MM.1S (cell line): ENCODE results near the gene DOC2A.

Experiments
- DNase-seq: peaks from one replicate; pipeline ENCODE4 v3.0.0-alpha.2; 2015
- H2AFZ ChIP-seq: fragments of 300-600 bp; sonication (generic); 2 replicates; pipeline ENCODE4 v1.6.0; 2016; ENCODE audit warnings: antibody characterized with exemption, low read length
- H3F3A ChIP-seq: fragments of 300-600 bp; sonication (generic); 2 replicates; pipeline ENCODE4 v1.6.1; 2016; ENCODE audit warnings: mild to moderate bottlenecking, antibody characterized with exemption, low read length, moderate library complexity, mixed read lengths; ENCODE audit not compliant: insufficient read depth
- H3K27ac ChIP-seq: fragments of 300-600 bp; sonication (generic); 2 replicates; pipeline ENCODE4 v1.5.1; 2016; ENCODE audit warnings: mild to moderate bottlenecking, low read length
- H3K27me3 ChIP-seq: fragments of 300-600 bp; sonication (generic); replicated peaks from 2 replicates; pipeline ENCODE4 v1.6.0; 2016; ENCODE audit warnings: low read length; ENCODE audit not compliant: insufficient read depth
- H3K36me3 ChIP-seq: fragments of 300-600 bp; sonication (generic); replicated peaks from 2 replicates; pipeline ENCODE4 v1.6.1; 2016; ENCODE audit warnings: mild to moderate bottlenecking, low read length, mixed read lengths; ENCODE audit not compliant: insufficient read depth
- H3K4me1 ChIP-seq: fragments of 300-600 bp; sonication (generic); 2 replicates; pipeline ENCODE4 v1.6.1; 2016; ENCODE audit warnings: low read length, mixed read lengths
- H3K4me2 ChIP-seq: fragments of 300-600 bp; sonication (generic); 2 replicates; pipeline ENCODE4 v1.6.0; 2016; ENCODE audit warnings: low read depth, low read length
- H3K4me3 ChIP-seq: fragments of 300-600 bp; sonication (generic); 2 replicates; pipeline ENCODE4 v1.5.1; 2016; ENCODE audit warnings: low read length, mixed read lengths
- H3K79me2 ChIP-seq: fragments of 300-600 bp; sonication (generic); 2 replicates; pipeline ENCODE4 v1.6.1; 2016; ENCODE audit warnings: mixed run types, low read length, mixed read lengths
- H3K9ac ChIP-seq: fragments of 300-600 bp; sonication (generic); 2 replicates; pipeline ENCODE4 v1.6.1; 2016; ENCODE audit warnings: low read length, mixed read lengths
- H3K9me2 ChIP-seq: fragments of 300-600 bp; sonication (generic); replicated peaks from 2 replicates; pipeline ENCODE4 v1.6.1; 2016; ENCODE audit warnings: mild to moderate bottlenecking, low read length, mixed read lengths; ENCODE audit not compliant: insufficient read depth
- H3K9me3 ChIP-seq: fragments of 300-600 bp; sonication (generic); replicated peaks from 2 replicates; pipeline ENCODE4 v1.6.1; 2016; ENCODE audit warnings: mild to moderate bottlenecking, low read length, mixed read lengths; ENCODE audit not compliant: insufficient read depth
- H4K20me1 ChIP-seq: fragments of 300-600 bp; sonication (generic); 2 replicates; pipeline ENCODE4 v1.6.1; 2016; ENCODE audit warnings: mild to moderate bottlenecking, low read length, moderate library complexity, mixed read lengths; ENCODE audit not compliant: insufficient read depth
- CTCF ChIP-seq: fragments of 300-600 bp; sonication (generic); IDR thresholded peaks from 2 replicates; pipeline ENCODE4 v1.5.1; 2016; ENCODE audit warnings: antibody characterized with exemption, low read length, mixed read lengths
- EZH2 ChIP-seq: fragments of 300-600 bp; sonication (generic); optimal IDR thresholded peaks from 2 replicates; pipeline ENCODE3; 2017; ENCODE audit warnings: low read depth, mild to moderate bottlenecking, antibody characterized with exemption, low read length, mixed read lengths
- EZH2phosphoT487 ChIP-seq: fragments of 300-600 bp; sonication (generic); IDR thresholded peaks from 2 replicates; pipeline ENCODE4 v1.6.1; 2018; ENCODE audit warnings: antibody characterized with exemption, low read length

The DOC2A gene

GRCh38 chr16:30007378-30007895 lies 3.4 kb downstream of the DOC2A start:
- Histone ChIP-seq H3K79me2 (no peaks in the 10 kb centered on the region), H3K9ac (no peak overlapping the region), H3K27ac (no peak overlapping the region), H3K4me2 (no peak overlapping the region), H3K36me3 (no peaks in the 10 kb centered on the region), H3K27me3 (peaks cover 46% of the 10 kb centered on the region), H3K9me2 (no peaks in the 10 kb centered on the region), H3K4me3 (no peak overlapping the region), H4K20me1 (no peaks in the 10 kb centered on the region), H2AFZ (no peak overlapping the region), H3K9me3 (no peaks in the 10 kb centered on the region), H3F3A (no peaks in the 10 kb centered on the region), H3K4me1 (no peaks in the 10 kb centered on the region)
- TF ChIP-seq EZH2: no peak
- no peak for DNase-seq

GRCh38 chr16:30006659-30007377 lies 4.0 kb downstream of the DOC2A start:
- Histone ChIP-seq H3K36me3 (no peaks in the 10 kb centered on the region), H3K9me3 (no peaks in the 10 kb centered on the region), H3K27me3 (peaks cover 40% of the 10 kb centered on the region), H3K9ac (no peak overlapping the region), H3K79me2 (no peaks in the 10 kb centered on the region), H3K4me3 (no peak overlapping the region), H2AFZ (no peak overlapping the region), H3K9me2 (no peaks in the 10 kb centered on the region), H4K20me1 (no peaks in the 10 kb centered on the region), H3F3A (no peaks in the 10 kb centered on the region), H3K27ac (no peak overlapping the region), H3K4me1 (no peaks in the 10 kb centered on the region), H3K4me2 (no peak overlapping the region)
- no peak for DNase-seq
- no peak for TF ChIP-seq CTCF
- TF ChIP-seq EZH2: no peak
- no peak for TF ChIP-seq EZH2phosphoT487

GRCh38 chr16:30006095-30006473 lies 4.7 kb downstream of the DOC2A start:
- no peaks in the 10 kb centered on the region for H3K9me2 ChIP-seq
- H3K4me3 ChIP-seq: no peak overlapping the region
- H3K27me3 ChIP-seq: peaks cover 32% of the 10 kb centered on the region
- H3K27ac ChIP-seq: no peak overlapping the region
- no peak overlapping the region for H3K4me2 ChIP-seq
- no peak for DNase-seq
- no peak overlapping the region for H2AFZ ChIP-seq
- no peaks in the 10 kb centered on the region for H3K4me1 ChIP-seq
- no peaks in the 10 kb centered on the region for H3K79me2 ChIP-seq
- no peak overlapping the region for H3K9ac ChIP-seq
- TF ChIP-seq CTCF: no peak
- TF ChIP-seq EZH2phosphoT487: no peak
- TF ChIP-seq EZH2: no peak
- no peaks in the 10 kb centered on the region for H3F3A ChIP-seq
- no peaks in the 10 kb centered on the region for H4K20me1 ChIP-seq
- no peaks in the 10 kb centered on the region for H3K9me3 ChIP-seq
- H3K36me3 ChIP-seq: no peaks in the 10 kb centered on the region
